LHCN-M2 (cell line): ENCODE measurements around the gene TBC1D3D. TPM values are rescaled to one million over a fixed set of nuclear protein-coding genes. Genes with fewer than 3 reads are reported as not detected.
"Not testable (repeated sequence)": the region's sequence is repeated elsewhere in the genome, so short reads cannot be mapped to it uniquely, and the experiment has no call there.

Experiments
- DNase-seq: peaks from one replicate; pipeline ENCODE4 v3.0.0-alpha.2; 2012; ENCODE audit warnings: low read depth
- polyA plus RNA-seq: library from polyadenylated mRNA; unstranded; fragments of >200 nt; gene quantifications from one replicate; pipeline ENCODE4 v1.2.1, GENCODE V29; 2012; ENCODE audit warnings: missing spikeins
- total RNA-seq: library from RNA; depleted of rRNA; stranded (reverse); fragments of >200 nt; gene quantifications from 2 replicates; pipeline ENCODE4 v1.2.3, GENCODE V29; 2014; rRNA removed

TBC1D3D gene
- not detected in 2 replicates for total RNA-seq
- not detected for polyA plus RNA-seq

GRCh38 chr17:38003676-38004075, at the start of gene TBC1D3D:
TBC1D3D (plus strand) TSS chr17:38003976; CDS start chr17:38005561, 1,585 bp downstream.
- DNase-seq: not testable (repeated sequence)

GRCh38 chr17:37988960-37989359, 14.8 kb upstream of the TBC1D3D start, which contains the start of gene TBC1D3L:
TBC1D3L (minus strand) TSS chr17:37989060; CDS start chr17:37987520, 1,540 bp downstream.
- DNase-seq: not testable (repeated sequence)

Other genes starting within 250 kb of the TBC1D3D start
- not detected in 2 replicates for gene TBC1D3K, start 79.6 kb upstream of the TBC1D3D start, total RNA-seq
- 7.7 and 9.7 TPM in 2 replicates for gene TBC1D3L, start 14.9 kb upstream of the TBC1D3D start, total RNA-seq
- 0.51 and 0.69 TPM in 2 replicates for gene TBC1D3C, start 64.7 kb downstream of the TBC1D3D start, total RNA-seq
- not detected in 2 replicates for gene TBC1D3E, start 124.0 kb downstream of the TBC1D3D start, total RNA-seq
- not detected in 2 replicates for gene TBC1D3, start 188.6 kb downstream of the TBC1D3D start, total RNA-seq